Suprapubic skin (tissue), 3 donors: ENCODE measurements around the gene SOS1.

Experiments
- EP300 ChIP-seq: sonication (generic); formaldehyde crosslinking; IDR thresholded peaks from one replicate; pipeline ENCODE4 v1.6.1; 2017; ENCODE audit warnings: antibody characterized with exemption
- TF ChIP-seq, protein P1 (sequence below), 2 donors: fragments of 200-600 bp in 1 of 2; fragments of 450-650 bp in 1 of 2; sonication (generic) in 1 of 2; IDR thresholded peaks; one replicate each; pipeline ENCODE4 v1.5.1; 2016 to 2019; ENCODE audit warnings: antibody characterized with exemption in 2 of 2, mild to moderate bottlenecking in 1 of 2, moderate library complexity in 1 of 2

DNA sequence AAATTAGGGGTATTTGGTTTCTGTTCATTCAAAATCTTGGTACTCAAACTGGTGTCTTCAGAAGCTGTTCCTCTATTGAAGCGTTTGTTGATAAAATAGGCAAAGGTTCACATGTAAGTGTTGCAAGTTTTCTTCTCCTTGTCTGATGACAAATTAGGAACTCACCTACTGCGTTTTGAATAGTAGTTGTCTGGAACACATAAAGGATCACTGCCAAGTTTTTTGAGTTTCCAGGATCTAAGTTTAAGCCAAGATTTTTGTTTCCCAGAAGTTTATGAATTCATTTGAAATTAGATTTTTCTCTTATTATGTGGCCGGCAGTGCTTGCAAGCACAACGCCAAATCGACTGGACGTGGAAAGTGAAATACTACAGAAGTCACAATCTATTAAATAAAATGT is 145.8 kb downstream of the SOS1 start:
- TF ChIP-seq, protein P1, sequence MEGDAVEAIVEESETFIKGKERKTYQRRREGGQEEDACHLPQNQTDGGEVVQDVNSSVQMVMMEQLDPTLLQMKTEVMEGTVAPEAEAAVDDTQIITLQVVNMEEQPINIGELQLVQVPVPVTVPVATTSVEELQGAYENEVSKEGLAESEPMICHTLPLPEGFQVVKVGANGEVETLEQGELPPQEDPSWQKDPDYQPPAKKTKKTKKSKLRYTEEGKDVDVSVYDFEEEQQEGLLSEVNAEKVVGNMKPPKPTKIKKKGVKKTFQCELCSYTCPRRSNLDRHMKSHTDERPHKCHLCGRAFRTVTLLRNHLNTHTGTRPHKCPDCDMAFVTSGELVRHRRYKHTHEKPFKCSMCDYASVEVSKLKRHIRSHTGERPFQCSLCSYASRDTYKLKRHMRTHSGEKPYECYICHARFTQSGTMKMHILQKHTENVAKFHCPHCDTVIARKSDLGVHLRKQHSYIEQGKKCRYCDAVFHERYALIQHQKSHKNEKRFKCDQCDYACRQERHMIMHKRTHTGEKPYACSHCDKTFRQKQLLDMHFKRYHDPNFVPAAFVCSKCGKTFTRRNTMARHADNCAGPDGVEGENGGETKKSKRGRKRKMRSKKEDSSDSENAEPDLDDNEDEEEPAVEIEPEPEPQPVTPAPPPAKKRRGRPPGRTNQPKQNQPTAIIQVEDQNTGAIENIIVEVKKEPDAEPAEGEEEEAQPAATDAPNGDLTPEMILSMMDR (IDR thresholded peaks at IDR 0.05), result no peak
- no peak for TF ChIP-seq EP300
